ENCODE measurements around the gene STARD10. TPM values are rescaled to one million over a fixed set of nuclear protein-coding genes. Genes with fewer than 3 reads are reported as not detected.

STARD10 gene
- total and polyA plus RNA-seq, 4 donors: 70.5 to 328 (median 232) TPM

DNA sequence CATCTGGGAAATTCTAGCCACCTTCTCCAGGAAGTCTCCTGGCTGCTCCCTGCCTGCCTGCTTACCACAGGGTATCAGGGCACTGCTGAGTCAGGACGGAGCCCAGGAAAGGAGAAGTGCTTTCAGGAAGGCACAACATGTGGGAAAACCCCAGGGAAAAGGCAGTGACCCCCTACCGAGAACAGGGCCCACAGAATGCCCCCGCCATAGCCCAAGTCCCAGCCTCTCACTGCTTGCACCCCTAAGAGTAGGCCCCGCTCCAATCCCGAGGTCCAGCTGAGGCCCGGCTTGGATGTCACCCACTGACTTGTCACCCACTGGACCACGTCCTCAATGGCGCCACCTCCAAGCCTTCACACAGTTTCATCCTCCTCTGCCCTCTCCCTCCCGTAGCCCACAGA is 75.7 kb downstream of the STARD10 start (continued):
- TF ChIP-seq, protein P1, sequence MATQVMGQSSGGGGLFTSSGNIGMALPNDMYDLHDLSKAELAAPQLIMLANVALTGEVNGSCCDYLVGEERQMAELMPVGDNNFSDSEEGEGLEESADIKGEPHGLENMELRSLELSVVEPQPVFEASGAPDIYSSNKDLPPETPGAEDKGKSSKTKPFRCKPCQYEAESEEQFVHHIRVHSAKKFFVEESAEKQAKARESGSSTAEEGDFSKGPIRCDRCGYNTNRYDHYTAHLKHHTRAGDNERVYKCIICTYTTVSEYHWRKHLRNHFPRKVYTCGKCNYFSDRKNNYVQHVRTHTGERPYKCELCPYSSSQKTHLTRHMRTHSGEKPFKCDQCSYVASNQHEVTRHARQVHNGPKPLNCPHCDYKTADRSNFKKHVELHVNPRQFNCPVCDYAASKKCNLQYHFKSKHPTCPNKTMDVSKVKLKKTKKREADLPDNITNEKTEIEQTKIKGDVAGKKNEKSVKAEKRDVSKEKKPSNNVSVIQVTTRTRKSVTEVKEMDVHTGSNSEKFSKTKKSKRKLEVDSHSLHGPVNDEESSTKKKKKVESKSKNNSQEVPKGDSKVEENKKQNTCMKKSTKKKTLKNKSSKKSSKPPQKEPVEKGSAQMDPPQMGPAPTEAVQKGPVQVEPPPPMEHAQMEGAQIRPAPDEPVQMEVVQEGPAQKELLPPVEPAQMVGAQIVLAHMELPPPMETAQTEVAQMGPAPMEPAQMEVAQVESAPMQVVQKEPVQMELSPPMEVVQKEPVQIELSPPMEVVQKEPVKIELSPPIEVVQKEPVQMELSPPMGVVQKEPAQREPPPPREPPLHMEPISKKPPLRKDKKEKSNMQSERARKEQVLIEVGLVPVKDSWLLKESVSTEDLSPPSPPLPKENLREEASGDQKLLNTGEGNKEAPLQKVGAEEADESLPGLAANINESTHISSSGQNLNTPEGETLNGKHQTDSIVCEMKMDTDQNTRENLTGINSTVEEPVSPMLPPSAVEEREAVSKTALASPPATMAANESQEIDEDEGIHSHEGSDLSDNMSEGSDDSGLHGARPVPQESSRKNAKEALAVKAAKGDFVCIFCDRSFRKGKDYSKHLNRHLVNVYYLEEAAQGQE (IDR thresholded peaks at IDR 0.05): no peak
- no peak for TF ChIP-seq SP1 (IDR thresholded peaks at IDR 0.05)
- no peak for TF ChIP-seq YY1 (IDR thresholded peaks at IDR 0.05)
- TF ChIP-seq TAF1 (conservative IDR thresholded peaks at IDR 0.05): no peak
- TF ChIP-seq FOXA2 (IDR thresholded peaks at IDR 0.05): no peak
- no peak for TF ChIP-seq GABPA (IDR thresholded peaks at IDR 0.05 in 1 of 2, conservative IDR thresholded peaks at IDR 0.05 in 1 of 2)
- no peak for TF ChIP-seq RXRA (IDR thresholded peaks at IDR 0.05)

DNA sequence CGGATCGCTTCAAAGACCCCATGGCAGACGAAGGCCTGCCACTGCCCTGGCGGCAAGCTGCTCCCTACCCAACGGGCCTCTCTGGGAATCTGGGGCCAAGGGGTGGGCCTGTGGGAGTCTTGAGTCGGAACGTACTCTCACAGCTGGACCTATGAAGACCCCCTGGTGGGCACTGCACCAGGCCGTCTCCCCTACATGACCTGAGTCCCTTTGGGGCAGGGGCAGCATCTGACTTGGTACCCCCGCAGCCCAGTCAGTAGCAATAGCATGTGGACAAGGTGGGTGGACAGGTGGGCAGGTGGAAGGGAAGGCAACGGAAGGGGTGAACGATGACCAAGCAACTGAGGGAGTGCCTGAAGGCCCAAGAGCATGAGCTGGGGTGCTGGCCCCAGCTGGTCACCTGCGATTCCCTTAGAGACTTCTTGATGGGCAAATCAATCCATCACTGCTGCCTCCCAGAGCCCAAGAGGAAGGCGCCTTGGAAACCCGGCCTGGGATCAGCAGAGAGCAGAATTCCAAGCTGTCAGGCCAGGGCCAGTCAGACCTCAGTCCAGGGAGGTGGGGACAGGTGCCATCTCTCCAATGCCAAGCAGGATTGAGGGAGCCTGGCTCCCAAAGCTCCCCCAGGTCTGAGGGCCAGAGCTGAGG is 76.9 kb downstream of the STARD10 start:
- H3K36me3 ChIP-seq (ENCODE audit: control insufficient read depth in 4 of 4, insufficient read depth in 3 of 4, low read depth in 1 of 4, low read length in 3 of 4): peaks cover 2 to 12% (median 9%) of the 10 kb centered on the region in 4 donors

More for the DNA sequence above, 76.9 kb downstream of the STARD10 start:
- 92% methylated on average over 14 of the region's 14 CpGs for WGBS
- Histone ChIP-seq H3K9me3 (ENCODE audit: control insufficient read depth in 4 of 4, low read length in 3 of 4) (no peaks in the 10 kb centered on the region), H3K4me3 (ENCODE audit: low read depth in 1 of 3, low read length in 3 of 3) (no peak overlapping the region), H3K27ac (ENCODE audit: low read depth in 1 of 2, low read length in 2 of 2) (no peak overlapping the region), H3K4me1 (ENCODE audit: control insufficient read depth in 4 of 4, insufficient read depth in 4 of 4, low read length in 3 of 4) (peaks cover 13 to 35% (median 28%) of the 10 kb centered on the region in 4 donors), H3K27me3 (ENCODE audit: control insufficient read depth in 4 of 4, insufficient read depth in 4 of 4, low read length in 3 of 4) (no peaks in the 10 kb centered on the region), H3K9ac (ENCODE audit: low read depth in 1 of 2, low read length in 2 of 2) (no peak overlapping the region)
- no peak for DNase-seq (ENCODE audit: low spot score)
- TF ChIP-seq HNF4A (conservative IDR thresholded peaks at IDR 0.05): no peak
- TF ChIP-seq, protein P2, sequence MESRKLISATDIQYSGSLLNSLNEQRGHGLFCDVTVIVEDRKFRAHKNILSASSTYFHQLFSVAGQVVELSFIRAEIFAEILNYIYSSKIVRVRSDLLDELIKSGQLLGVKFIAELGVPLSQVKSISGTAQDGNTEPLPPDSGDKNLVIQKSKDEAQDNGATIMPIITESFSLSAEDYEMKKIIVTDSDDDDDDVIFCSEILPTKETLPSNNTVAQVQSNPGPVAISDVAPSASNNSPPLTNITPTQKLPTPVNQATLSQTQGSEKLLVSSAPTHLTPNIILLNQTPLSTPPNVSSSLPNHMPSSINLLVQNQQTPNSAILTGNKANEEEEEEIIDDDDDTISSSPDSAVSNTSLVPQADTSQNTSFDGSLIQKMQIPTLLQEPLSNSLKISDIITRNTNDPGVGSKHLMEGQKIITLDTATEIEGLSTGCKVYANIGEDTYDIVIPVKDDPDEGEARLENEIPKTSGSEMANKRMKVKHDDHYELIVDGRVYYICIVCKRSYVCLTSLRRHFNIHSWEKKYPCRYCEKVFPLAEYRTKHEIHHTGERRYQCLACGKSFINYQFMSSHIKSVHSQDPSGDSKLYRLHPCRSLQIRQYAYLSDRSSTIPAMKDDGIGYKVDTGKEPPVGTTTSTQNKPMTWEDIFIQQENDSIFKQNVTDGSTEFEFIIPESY (IDR thresholded peaks at IDR 0.05): no peak
- no peak for TF ChIP-seq FOXA1 (IDR thresholded peaks at IDR 0.05)
- no peak for TF ChIP-seq RAD21 (IDR thresholded peaks at IDR 0.05)
- no peak for TF ChIP-seq RXRA (IDR thresholded peaks at IDR 0.05)
- no peak for TF ChIP-seq TAF1 (conservative IDR thresholded peaks at IDR 0.05)
- no peak for TF ChIP-seq YY1 (IDR thresholded peaks at IDR 0.05)
- TF ChIP-seq NR2F2 (IDR thresholded peaks at IDR 0.05): no peak
- TF ChIP-seq, protein P3, sequence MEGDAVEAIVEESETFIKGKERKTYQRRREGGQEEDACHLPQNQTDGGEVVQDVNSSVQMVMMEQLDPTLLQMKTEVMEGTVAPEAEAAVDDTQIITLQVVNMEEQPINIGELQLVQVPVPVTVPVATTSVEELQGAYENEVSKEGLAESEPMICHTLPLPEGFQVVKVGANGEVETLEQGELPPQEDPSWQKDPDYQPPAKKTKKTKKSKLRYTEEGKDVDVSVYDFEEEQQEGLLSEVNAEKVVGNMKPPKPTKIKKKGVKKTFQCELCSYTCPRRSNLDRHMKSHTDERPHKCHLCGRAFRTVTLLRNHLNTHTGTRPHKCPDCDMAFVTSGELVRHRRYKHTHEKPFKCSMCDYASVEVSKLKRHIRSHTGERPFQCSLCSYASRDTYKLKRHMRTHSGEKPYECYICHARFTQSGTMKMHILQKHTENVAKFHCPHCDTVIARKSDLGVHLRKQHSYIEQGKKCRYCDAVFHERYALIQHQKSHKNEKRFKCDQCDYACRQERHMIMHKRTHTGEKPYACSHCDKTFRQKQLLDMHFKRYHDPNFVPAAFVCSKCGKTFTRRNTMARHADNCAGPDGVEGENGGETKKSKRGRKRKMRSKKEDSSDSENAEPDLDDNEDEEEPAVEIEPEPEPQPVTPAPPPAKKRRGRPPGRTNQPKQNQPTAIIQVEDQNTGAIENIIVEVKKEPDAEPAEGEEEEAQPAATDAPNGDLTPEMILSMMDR (IDR thresholded peaks at IDR 0.05; ENCODE audit: low read depth, low read length, missing input control): no peak
- no peak for TF ChIP-seq HNF4G (IDR thresholded peaks at IDR 0.05)
- TF ChIP-seq SP1 (IDR thresholded peaks at IDR 0.05): no peak
- TF ChIP-seq FOXA2 (IDR thresholded peaks at IDR 0.05): no peak
- TF ChIP-seq GABPA (IDR thresholded peaks at IDR 0.05 in 1 of 2, conservative IDR thresholded peaks at IDR 0.05 in 1 of 2): no peak
- TF ChIP-seq, protein P1 (IDR thresholded peaks at IDR 0.05): no peak
- no peak for TF ChIP-seq JUND (IDR thresholded peaks at IDR 0.05)
- TF ChIP-seq, protein P4, sequence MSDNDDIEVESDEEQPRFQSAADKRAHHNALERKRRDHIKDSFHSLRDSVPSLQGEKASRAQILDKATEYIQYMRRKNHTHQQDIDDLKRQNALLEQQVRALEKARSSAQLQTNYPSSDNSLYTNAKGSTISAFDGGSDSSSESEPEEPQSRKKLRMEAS (IDR thresholded peaks at IDR 0.05): no peak
- TF ChIP-seq EGR1 (IDR thresholded peaks at IDR 0.05; ENCODE audit: low read depth in 2 of 2): no peak
- TF ChIP-seq, protein P5, sequence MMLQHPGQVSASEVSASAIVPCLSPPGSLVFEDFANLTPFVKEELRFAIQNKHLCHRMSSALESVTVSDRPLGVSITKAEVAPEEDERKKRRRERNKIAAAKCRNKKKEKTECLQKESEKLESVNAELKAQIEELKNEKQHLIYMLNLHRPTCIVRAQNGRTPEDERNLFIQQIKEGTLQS (IDR thresholded peaks at IDR 0.05): no peak
